ENCODE data around the gene PI4K2A.

PI4K2A gene

DNA sequence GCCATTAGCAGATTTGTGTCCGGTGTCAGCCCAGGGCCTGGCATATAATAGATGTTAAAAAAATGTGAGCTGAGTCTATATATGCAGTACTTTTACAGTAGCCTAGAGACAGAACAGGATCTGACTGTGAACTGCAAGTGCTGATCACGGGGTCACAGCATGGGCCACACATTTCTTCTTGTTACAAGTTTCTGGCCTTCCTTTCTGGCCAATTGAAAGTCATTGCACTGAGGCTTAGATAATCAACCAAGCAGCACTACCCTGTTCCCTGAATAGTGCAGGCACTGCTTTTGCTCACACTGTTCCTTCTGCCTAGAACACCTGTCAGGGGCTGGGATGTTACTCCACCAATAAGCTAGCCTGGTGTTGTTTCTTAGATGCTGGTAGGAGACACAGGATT, 67.7 kb downstream of the PI4K2A start:
- DNase-seq, result no peak

DNA sequence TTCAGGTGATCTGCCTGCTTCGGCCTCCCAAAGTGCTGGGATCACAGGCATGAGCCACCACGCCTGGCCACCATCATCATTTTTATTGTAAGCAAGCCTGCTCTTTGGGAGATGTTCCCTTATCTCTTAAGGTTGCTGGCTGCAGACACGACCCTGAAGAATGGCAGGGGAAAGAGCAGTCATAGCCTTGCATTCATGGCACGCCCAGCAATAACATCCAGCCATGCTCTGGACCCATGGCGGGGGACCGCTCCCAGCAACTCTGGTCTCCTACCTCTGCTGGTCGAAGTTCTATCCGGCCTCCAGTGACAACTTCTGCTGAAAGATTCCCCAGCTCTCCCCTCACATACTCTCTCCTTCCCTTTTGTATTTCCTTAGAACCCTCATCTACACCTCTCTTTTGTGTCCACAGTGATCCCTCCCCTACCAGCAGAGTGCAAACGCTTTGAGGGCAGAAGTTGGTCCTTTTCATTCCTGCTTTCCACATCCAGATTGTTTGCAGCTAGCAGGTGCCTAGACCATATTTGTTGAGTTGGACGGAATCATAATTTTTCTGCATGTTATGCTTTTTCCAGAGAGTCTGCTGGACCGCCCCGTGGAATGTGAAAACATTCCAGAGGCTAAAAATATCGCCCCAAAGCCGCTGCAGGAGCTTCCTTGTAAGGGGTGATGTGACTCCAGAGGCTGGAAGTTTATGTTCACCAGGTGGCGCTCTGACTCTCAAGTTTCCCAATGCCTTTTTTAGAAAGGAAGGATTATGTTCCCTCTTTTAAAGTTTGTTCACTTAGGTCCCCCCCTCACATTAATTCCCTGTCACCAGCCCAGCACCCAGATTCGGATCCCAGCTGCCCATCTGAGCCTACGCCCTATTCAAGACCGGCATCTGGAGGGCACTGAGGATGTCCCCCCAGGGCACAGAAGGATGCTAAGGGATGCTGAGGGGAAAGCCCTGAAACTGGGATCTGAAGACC, 68.8 kb downstream of the PI4K2A start:
- peak; percentile 37 for DNase-seq

GRCh38 chr10:97711640-97712572, 71.4 kb downstream of the PI4K2A start:
- no peak for DNase-seq

DNA sequence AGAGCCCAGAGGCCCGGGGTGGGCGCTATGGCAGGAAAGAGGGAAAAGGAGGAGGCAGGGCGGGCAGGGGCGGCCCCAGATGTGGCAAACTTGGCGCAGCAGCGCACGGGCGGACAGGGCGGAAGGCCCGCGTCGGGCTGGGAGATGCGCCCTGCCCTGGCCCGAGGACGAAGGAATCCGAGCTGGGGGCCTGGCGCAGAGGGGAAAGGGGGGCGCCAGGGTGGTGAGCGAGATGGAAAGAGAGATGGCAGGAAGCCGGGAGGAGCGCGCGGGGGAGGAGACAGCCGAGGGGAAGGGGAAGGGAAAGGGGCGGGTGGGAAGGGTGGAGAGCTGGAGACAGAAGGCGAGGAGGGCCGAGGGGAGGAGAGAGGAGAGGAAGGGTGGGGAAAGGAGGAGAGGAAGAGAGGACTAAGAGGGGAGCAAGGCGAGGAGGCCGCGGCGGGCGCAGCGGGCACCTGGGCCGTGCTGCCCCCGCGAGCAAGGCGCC, 72.9 kb downstream of the PI4K2A start, which contains the start of gene MARVELD1:
MARVELD1 (plus strand) TSS at position 392 of the 487 bp plus-strand sequence. CDS start 147 bp downstream, outside the sequence.
- DNase-seq, result no peak

DNA sequence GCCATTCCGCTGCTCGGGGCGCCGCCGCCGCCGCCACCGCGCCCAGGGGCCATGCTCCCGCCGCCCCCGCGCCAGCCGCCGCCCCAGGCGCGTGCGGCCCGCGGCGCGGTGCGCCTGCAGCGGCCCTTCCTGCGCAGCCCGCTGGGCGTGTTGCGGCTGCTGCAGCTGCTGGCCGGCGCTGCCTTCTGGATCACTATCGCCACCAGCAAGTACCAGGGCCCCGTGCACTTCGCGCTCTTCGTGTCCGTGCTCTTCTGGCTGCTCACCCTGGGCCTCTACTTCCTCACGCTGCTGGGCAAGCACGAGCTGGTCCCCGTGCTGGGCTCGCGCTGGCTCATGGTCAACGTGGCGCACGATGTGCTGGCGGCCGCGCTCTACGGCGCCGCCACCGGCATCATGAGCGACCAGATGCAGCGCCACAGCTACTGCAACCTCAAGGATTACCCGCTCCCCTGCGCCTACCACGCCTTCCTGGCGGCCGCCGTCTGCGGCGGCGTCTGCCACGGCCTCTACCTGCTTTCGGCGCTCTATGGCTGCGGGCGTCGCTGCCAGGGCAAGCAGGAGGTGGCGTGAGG, 73.4 kb downstream of the PI4K2A start:
- DNase-seq, result peak; percentile 77

DNA sequence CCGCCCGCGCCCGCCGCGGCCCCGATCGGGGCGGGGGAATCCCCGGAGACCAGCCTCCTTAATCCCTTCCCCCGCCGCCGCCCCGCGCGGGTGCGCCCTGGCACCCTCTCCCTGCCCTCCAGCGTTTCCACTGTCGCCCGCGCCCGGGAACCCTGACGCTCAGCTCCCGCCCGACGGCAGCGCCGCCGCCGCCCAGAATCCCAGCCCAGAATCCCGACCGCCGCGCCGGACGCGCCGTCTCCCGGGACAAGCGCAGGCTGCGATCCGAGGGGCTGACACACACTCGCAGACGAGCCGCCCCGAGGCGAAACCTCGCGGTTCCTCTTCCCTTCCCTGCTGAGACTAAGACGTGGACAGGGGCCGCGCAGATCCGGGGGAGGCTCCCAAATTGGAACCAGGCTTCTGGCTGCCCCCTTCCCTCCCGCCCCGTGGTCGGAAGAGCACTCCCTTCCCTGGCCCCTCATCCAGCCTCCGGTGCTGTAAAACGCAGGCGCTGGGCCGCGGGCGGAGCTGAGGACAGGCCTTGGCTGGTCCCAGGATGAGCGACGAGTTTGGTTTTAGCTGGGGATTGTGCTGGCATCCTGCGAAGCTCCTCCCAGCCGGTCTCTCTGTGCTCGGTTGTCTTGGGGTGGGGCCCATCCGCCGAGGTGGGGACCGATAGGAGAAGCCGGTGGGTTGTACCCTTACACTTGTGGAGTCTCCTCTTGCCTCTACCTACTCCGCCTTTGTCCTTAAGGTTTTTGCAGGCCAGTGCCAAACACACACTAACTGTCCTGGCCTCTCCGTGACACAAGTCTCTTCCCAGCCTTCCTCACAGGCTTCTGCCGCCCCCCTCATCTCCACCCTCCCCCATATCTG, 74.2 kb downstream of the PI4K2A start:
- DNase-seq, result peak; percentile 39

DNA sequence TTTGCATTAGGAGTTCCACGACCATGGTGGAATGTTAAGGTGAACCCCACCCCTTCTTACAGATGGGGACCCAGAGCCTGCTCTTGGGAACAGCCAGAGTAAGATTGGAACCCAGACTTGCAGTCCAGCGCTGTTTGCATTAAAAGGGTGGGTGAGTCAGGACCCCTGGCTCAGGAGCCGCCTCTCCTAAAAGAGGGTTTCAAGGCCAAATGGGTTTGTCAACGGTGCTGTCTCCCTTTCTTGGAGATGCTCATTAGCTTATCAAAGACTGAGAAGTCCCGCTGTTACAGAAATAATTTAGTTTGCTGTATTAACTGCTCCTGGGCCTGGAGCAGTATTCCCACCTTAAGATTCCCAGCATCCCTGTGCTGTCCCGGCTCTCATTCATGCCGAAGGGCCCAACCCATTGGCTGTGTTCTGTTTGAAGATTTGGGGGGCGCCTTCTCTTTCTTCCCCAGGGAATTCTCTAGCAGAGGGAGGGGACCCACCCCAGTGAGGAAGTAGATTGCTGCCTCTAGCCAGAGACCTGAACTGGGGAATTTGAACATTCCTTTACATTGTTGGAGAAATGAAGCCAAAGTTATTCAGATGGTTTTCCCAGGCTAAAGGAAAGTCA, 74.9 kb downstream of the PI4K2A start:
- DNase-seq, result no peak

- DNase-seq, result no peak
Measured at GRCh38 chr10:97717627-97718026, 77.2 kb downstream of the PI4K2A start.

- DNase-seq, result no peak
Measured at GRCh38 chr10:97718178-97718577, 77.7 kb downstream of the PI4K2A start.

GRCh38 chr10:97718659-97719142, 78.2 kb downstream of the PI4K2A start:
- DNase-seq, result no peak

- DNase-seq, result no peak
Measured at GRCh38 chr10:97719602-97720001, 79.1 kb downstream of the PI4K2A start.

DNA sequence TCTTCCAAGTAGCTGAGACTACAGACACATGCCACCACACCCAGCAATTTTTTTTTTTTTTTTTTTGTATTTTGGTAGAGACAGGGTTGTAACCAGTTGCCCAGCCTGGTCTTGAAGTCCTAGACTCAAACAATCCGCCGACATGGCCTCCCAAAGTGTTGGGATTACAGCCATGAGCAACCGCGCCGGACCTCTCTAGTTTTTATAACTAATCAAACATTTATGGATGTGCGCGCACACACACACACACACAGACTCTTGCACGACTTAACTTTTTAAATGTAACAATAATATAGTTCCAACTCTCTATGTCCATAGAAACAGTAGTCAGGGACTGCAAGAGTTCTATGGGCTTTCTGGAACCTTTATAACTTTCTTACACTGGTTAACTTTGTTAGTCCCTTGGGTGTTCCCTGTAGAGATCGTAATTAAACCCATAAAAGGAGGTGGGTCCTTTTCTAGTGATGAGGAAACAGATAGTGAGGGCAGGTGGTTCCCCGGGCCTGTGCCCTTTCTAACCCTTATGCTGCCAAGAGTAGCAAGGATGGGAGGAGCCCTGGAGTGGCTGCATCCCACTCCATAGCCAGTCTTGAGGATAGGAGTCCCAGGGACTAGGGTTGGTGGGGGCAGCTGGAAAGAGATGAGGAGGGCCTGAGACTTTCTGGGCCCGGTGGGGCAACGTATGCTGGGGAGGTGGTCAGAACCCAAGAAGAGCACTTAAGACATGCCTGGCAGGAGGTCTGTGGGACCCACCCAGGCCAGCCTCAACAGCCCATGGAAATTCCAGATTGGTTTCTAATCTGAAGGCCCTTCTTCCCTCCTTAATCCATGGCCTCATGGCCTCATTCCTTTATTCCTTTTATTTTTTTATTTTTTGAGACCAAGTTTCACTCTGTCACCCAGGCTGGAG, 81.7 kb downstream of the PI4K2A start:
- DNase-seq, result no peak

- DNase-seq, result no peak
Measured at GRCh38 chr10:97723001-97723400, 82.5 kb downstream of the PI4K2A start.

DNA sequence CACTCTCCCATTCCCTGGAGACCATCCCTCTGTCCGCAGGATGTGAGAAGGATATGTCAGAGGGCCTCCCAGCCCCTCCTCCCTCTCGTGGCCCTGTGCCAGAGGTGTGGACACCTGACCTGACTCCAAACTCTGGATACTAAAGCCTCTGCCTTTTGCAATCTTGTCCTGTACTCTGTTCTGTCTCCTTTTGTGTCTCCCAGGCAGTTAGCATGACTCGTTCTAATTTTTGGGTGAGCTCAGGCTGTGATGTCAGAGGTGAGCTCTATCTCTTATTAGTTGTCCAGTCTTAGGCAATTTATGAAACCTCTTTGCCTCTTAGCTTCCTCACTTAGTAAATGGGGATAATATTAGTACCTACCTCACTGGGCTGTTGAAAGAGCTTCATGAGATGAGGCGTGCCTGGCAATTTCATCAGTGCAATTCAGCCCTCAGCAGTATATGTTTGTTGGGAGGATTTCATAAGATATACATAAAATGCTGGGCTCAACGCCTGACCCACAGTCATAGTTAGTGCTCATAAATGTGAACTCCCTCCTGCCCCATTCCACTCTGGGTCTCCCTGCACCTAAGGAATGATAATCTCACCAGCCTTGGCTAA, 84.0 kb downstream of the PI4K2A start:
- DNase-seq, result no peak

Measured in RPMI8226 (cell line).